Epithelial cell of proximal tubule (primary cell): ENCODE data around the gene RAMAC. TPM values are rescaled to one million over a fixed set of nuclear protein-coding genes. Genes with fewer than 3 reads are reported as not detected.
A peak's percentile ranks its signal among the peaks of the same experiment; 100 is the strongest.

Experiments
- DNase-seq: peaks from one replicate; pipeline ENCODE4 v3.0.0-alpha.2; 2011; ENCODE audit warnings: low read depth
- H3K4me3 ChIP-seq: 2 replicates; pipeline ENCODE4 v1.5.1; 2011; ENCODE audit warnings: low read depth, mild to moderate bottlenecking, low read length
- CTCF ChIP-seq: conservative IDR thresholded peaks from 2 replicates; pipeline ENCODE4 v1.5.1; 2012; ENCODE audit warnings: low read depth, mild to moderate bottlenecking, low read length
- total RNA-seq: library from RNA; depleted of rRNA; stranded (reverse); fragments of >200 nt; gene quantifications from 2 replicates; pipeline ENCODE4 v1.2.3, GENCODE V29; 2015

The RAMAC gene
- total RNA-seq, 1 donor from 2014 or later = 40.5 TPM

GRCh38 chr15:82944821-82945220 lies 41.2 kb upstream of the RAMAC start:
- peak; percentile 98 for DNase-seq
- TF ChIP-seq CTCF = no peak
- H3K4me3 ChIP-seq = no peak overlapping the region

GRCh38 chr15:82945326-82945725 lies 40.7 kb upstream of the RAMAC start:
- no peak for TF ChIP-seq CTCF
- no peak overlapping the region for H3K4me3 ChIP-seq
- DNase-seq = no peak

- no peak for DNase-seq
- no peak overlapping the region for H3K4me3 ChIP-seq
- no peak for TF ChIP-seq CTCF
These were observed 39.8 kb upstream of the RAMAC start for GRCh38 chr15:82946155-82946701.

GRCh38 chr15:82950295-82950694 lies 35.7 kb upstream of the RAMAC start:
- DNase-seq = no peak
- TF ChIP-seq CTCF = no peak
- no peak overlapping the region for H3K4me3 ChIP-seq

- H3K4me3 ChIP-seq = peak overlapping the region; percentile 81
- DNase-seq = no peak
- no peak for TF ChIP-seq CTCF
These were observed 35.2 kb upstream of the RAMAC start for GRCh38 chr15:82950746-82951370.

- peak overlapping the region; percentile 81 for H3K4me3 ChIP-seq
- TF ChIP-seq CTCF = no peak
- DNase-seq = no peak
These were observed 34.4 kb upstream of the RAMAC start for GRCh38 chr15:82951472-82952157.
